ENCODE results near the gene ZNF653. TPM values are rescaled to one million over a fixed set of nuclear protein-coding genes. Genes with fewer than 3 reads are reported as not detected.

The ZNF653 gene
- total and polyA plus RNA-seq, 2 of the 8 experiments (the other 6 are each of a cell fraction or from before 2014, with no cell fraction given) = 7.0 to 7.9 TPM

- Histone ChIP-seq H2AK5ac (ENCODE audit: low read depth, low read length) (peak overlapping the region; percentile 98), H4K91ac (replicated peaks; ENCODE audit: insufficient read length, low read length) (peak overlapping the region; percentile 96), H2BK20ac (ENCODE audit: low read length) (peak overlapping the region; percentile 91), H3K9ac (replicated peaks in 1 of 4; ENCODE audit: extremely low read depth in 1 of 4, low read depth in 3 of 4, low read length in 3 of 4) (no peak overlapping the region; a peak in 1 of 7 replicates), H3K18ac (ENCODE audit: extremely low read depth, low read length) (0 out of 2 replicates have a peak overlapping the region, but pooled peaks have one; percentile 34), H2BK120ac (replicated peaks; ENCODE audit: low read depth, low read length) (peak overlapping the region; percentile 81), H3K79me2 (ENCODE audit: control insufficient read depth in 1 of 2, insufficient read depth in 2 of 2, low read length in 2 of 2) (no peaks in the 10 kb centered on the region), H3K36me3 (ENCODE audit: control insufficient read depth in 2 of 4, insufficient read depth in 4 of 4, low read length in 3 of 4) (peaks cover under 1 to 13% (median 8%) of the 10 kb centered on the region in 4 experiments; a peak in 5 of 8 replicates), H3K79me1 (ENCODE audit: low read depth, low read length) (no peaks in the 10 kb centered on the region), H3K4ac (replicated peaks; ENCODE audit: insufficient read length, low read depth, low read length) (peak overlapping the region; percentile 93), H3K56ac (replicated peaks; ENCODE audit: insufficient read length, low read depth, low read length) (no peak overlapping the region), H3K4me2 (ENCODE audit: insufficient read depth in 1 of 2, low read depth in 2 of 2, low read length in 2 of 2) (no peak overlapping the region; a peak in 1 of 4 replicates), H2BK5ac (ENCODE audit: low read depth, low read length) (peak overlapping the region; percentile 97), H3K4me3 (ENCODE audit: extremely low read depth in 1 of 4, insufficient read depth in 2 of 4, low read depth in 3 of 4, low read length in 4 of 4) (no peak overlapping the region), H3K23me2 (ENCODE audit: low read depth, low read length) (no peaks in the 10 kb centered on the region), H2BK15ac (ENCODE audit: low read length) (peak overlapping the region; percentile 99; the same call in 1 of the 2 replicates), H4K20me1 (replicated peaks in 1 of 2; ENCODE audit: control insufficient read depth in 1 of 2, insufficient read depth in 2 of 2, low read length in 2 of 2) (peaks cover 0 to 2% of the 10 kb centered on the region in 2 experiments), H2BK12ac (ENCODE audit: low read depth, low read length) (peak overlapping the region; percentile 99; the same call in 1 of the 2 replicates), H4K5ac (ENCODE audit: insufficient read length, low read depth, low read length) (peak overlapping the region; percentile 76), H3K23ac (ENCODE audit: insufficient read length) (no peak overlapping the region), H3K27ac (ENCODE audit: low read depth, low read length) (no peak overlapping the region), H3K14ac (ENCODE audit: insufficient read length) (no peak overlapping the region), H2AFZ (ENCODE audit: low read length) (no peak overlapping the region), H3K4me1 (replicated peaks in 1 of 4; ENCODE audit: control insufficient read depth in 3 of 4, insufficient read depth in 4 of 4, low read length in 3 of 4) (peaks cover 2 to 21% (median 7%) of the 10 kb centered on the region in 4 experiments), H3K9me3 (ENCODE audit: insufficient read depth in 2 of 2, low read depth in 1 of 2, low read length in 1 of 2) (no peaks in the 10 kb centered on the region), H3K27me3 (replicated peaks in 1 of 4; ENCODE audit: control insufficient read depth in 3 of 4, extremely low read depth in 1 of 4, insufficient read depth in 3 of 4, low read length in 3 of 4) (no peaks in the 10 kb centered on the region), H4K8ac (ENCODE audit: extremely low read depth, insufficient read depth, low read length) (0 out of 2 replicates have a peak overlapping the region, but pooled peaks have one; percentile 31)
- FAIRE-seq (peak; percentile 42), DNase-seq (ENCODE audit: low read depth in 1 of 2, low spot score in 2 of 2) (peak in 1 of 2 experiments; percentile 70)
- ChIA-PET POLR2A (ENCODE audit: partially characterized antibody) (interaction anchor here (1.7 to 2.7 kb wide), 2 partner anchors 11 to 28 kb away, joined by 5 to 14 read pairs; partner anchors contain the start of gene ELAVL3), CTCF (ENCODE audit: partially characterized antibody) (interaction anchor here (0.6 to 2.7 kb wide), 8 partner anchors 11 to 118 kb away, joined by 3 to 15 read pairs (median 4); no protein-coding TSS in a partner anchor)
- 92% methylated on average over 15 of the region's 27 CpGs; no CpG with 5 or more reads in 1 of the 2 experiments for WGBS, 2 experiments (ENCODE audit: extremely low coverage in 1 of 2, insufficient coverage in 1 of 2, insufficient read length in 1 of 2, insufficient replicate concordance in 2 of 2, low coverage in 1 of 2, low lambda C conversion rate in 2 of 2, missing lambda C conversion rate in 1 of 2)
- TF ChIP-seq SP1 (IDR thresholded peaks at IDR 0.05; ENCODE audit: low read depth, low read length) (no peak), RAD21 (IDR thresholded peaks at IDR 0.05 in 1 of 2, conservative IDR thresholded peaks at IDR 0.05 in 1 of 2; ENCODE audit: low read depth in 2 of 2, low read length in 2 of 2) (peak; percentile 34 to 56; a peak in 3 of 4 replicates), SP2 (IDR thresholded peaks at IDR 0.05; ENCODE audit: low read length) (no peak), RXRA (IDR thresholded peaks at IDR 0.05; ENCODE audit: insufficient read depth, low read depth, low read length) (no peak), ATF2 (IDR thresholded peaks at IDR 0.05; ENCODE audit: low read length) (no peak), TEAD4 (IDR thresholded peaks at IDR 0.05; ENCODE audit: low read depth, low read length) (peak; percentile 74; the same call in 1 of the 2 replicates)
Measured at GRCh38 chr19:11453468-11454341, 51.9 kb downstream of the ZNF653 start.
